ENCODE measurements around the gene SPTLC3.

Gene SPTLC3

DNA sequence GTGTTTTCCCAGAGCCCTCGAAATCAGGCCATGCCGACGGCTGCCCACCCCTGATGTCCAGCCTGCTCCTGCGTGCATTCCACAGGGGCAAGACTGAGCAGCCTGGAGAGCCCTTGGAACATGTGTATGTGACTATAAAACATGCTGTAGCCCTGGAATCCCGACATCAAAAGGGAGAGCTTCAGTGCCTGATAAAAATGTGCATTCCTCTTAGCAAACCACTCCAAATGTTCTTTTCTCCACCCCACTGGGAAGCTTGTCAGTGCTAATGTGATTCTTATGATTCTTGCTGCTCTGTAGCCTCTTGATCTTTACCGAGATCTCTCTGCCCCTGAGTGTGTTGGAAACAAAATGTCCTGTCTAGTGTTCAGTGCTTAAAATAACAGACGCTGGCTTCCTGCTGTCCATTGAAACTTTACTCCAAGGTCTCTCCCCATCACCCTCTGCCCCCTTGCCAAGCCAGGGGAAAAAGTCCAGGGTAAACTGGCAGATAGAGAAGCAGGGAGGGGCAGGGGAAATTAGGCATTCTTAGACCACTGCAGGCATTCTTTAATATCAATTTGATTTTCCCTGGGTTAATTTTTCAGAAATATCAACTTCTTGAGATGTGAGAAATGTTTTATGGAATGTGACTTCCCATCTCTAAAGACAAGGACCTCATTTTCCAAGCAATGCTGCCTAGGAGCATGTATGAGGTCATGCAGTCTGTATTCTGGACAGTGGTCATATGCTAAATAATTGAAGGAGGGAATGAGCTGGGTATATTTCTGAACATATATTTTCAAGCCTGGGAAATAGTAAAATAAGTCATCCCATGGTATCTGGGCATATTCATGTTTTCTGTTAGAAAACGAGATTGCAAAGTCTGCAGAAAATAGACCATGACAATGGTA is 138.5 kb downstream of the SPTLC3 start:
- no peak for DNase-seq

DNA sequence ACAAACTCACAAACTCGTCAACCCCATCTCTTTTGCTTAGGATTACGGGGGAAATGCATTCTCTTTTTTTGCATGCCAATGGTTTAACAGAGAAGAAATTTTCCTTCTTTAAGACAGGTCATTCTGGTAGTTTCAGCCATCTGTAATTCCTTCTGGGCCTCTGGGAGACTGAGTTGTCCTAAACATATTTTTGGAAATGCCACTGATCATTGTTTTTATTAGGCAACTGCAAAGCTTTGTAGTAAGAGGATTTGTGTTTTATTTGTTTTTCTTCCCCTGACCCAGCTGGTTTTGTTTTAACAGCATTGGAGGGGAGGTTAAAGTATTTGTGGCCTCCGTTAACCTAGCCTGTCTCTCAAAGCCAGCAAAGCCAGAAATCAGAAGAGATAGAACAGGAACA is 139.2 kb downstream of the SPTLC3 start:
- DNase-seq = no peak

DNA sequence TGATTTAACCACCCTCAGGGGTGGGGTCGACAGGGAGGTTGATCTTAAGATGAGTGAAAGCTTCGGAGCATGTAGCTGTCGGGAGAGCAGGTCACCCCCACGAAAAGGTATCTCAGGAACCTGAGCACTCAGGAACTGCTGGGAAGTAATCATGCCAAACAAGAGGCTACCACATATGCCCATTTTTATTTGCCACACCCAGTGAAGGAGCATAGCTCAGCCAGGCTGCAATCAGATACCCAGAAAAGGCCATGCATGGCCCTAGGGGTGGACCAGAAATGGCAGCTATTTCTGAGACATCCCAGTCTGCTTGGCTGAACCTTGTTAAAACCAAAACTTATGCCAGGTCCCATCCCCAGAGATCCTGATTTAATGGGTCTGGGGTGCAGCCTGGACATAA is 139.6 kb downstream of the SPTLC3 start:
- DNase-seq = no peak

DNA sequence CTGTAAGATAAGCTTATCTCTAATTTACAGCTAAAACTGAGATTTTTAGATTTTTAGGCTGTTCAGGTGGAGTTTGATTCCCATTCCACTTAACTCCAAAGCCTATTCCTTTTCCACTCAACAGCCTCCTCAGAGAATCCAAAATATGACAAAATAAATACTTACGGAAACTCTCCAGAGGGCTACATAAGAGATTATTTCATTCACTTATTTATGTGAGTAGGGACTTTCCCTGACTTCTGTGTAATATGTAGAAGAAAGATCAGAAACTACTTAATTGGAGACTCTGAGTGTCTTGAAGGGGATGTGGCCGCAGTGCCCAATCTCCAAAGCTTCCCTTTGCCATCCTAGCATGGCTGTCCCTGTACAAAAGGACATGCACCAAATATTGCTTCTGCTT is 140.2 kb downstream of the SPTLC3 start:
- no peak for DNase-seq

DNA sequence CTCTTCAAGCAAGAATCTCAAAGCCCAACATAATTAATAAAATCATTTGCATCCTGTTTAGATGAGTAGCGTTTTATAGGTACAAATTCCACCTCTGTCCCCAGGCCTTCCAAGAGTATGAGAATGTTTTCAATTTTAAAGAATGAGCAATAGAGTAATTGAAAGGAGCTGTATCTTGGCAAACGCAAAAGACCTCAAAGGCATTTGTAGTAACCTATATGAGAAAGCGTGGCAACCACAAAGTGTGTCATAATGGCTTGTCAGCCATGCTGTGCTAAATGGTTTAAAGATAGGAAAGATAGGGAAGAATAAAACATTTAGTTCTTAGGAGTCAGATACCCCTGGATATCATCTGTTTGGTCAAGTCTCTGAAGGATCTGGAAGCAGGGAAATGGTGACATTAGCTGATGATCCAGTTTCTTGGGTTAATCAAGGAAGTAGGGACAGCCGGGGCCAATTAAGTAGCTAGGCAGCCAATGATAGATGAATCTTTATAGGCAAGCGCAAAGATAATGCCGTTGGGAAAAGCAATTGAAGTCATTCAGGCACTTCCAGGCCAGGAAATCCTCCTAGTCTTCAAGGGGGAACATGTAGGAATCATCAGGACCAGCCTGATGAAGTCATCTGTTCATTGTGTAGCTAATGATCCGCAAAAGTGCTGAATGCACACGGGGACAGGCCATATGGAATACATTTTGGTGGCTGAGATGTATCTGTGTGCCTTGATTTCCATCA is 140.8 kb downstream of the SPTLC3 start:
- DNase-seq = no peak

DNA sequence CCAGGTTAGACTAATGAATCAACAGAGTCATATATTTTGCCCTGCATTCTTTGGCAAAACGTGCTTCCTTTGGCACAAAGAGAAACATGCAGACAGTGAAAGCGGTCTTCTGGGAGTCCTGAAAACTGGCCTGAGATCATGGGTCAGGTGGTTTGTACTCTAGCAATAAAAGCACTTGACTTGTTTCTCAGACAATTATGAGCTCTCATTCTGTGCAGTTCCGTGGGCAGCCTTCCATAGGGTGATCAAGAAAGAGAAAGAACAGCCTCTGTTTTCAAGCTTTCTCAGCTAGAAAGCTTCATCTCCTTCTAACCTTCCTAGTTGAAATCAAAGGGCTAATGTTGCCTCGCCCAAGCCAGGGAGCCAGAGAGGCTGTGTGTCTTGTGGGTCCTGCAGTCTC is 149.6 kb downstream of the SPTLC3 start:
- DNase-seq = no peak

DNA sequence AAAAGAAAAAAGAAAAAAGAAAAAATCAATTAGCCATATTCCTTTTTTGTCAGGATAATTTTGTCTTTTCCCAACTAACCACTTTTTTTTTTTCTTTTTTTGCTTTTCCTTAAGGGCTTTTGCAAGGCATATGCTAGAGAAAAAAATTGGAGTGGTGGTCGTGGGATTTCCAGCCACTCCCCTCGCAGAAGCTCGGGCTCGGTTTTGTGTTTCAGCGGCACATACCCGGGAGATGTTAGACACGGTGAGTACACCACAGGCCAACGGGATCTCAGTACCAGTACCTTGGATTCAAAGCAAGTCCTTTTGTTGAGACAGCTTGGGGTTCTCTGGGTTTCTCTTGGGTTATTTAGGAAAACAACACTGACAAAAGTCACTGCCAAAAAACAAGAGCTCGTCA is 151.1 kb downstream of the SPTLC3 start:
- no peak for DNase-seq

DNA sequence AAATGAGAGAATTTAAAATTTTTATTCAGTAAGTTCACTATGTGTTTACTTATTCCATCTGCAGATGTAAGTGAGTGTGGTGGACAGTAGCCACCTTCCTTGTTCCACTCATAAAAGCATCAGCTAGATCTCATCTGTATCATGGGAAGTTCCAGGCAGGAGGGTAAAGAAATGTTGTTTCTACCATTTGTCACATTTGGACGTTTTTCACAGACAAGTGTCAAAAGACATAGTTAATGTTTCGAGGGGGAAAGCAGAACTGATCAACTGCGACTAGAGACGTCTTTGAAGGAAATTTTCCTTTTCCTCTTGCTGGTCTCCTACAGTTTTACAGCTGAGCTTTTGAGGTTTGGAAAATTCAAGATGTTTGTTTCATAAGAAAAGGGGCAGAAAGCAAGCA is 156.4 kb downstream of the SPTLC3 start:
- DNase-seq = no peak

DNA sequence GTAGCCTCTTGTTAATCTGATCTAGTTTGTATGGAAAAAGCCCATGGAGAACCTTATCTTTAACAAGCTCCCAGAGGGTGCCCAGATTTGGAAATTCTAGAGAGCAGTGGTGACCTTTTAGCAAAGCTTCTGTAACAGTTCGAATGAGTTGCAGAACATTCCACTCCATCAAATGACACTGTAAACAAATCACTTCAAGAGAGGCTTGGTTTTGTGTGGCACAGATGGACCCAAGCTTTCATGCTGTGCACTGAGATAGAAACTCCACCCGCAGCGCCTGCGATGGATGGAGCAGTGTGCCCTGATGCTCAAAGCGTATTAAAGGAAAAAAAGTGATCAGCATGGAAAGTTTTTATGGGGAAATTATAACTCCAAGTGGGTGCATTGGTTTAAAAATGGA is 157.2 kb downstream of the SPTLC3 start:
- DNase-seq = no peak

DNA sequence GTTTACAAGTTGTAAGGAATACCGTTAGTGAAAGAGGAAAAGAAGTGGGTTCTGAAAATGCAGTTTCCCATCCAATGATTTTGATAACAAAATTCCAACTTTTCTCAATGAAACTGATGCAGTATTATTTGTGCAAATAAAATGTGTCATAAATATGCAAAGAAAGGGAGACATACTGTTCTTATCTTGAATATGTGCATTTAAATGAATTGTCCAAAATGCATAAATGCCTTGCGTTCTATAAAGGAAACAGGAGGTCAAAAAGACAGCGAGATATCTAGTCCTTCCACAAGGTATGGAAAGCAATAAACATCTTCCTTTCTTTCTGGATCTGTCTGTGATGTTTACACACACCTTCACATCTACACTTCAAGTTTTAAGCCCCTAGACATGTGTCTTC is 157.7 kb downstream of the SPTLC3 start:
- no peak for DNase-seq

DNA sequence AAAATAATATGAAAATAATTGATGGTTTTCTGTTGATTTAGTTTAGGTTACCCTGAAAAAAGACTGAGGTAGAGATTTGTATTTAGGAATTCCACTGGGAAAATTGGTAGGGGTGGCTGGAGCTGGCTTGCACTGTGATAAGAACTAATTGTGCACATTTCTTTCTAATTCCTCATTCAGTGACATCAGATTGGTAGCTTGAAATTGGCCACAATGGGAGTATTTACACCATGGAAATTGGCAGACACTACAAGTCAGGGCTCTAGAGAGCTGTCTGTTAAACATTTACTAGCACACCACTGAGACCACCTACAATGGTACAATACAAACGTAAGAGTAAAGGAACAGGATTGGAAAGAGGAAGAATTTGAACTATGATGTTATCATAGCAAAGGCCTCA is 160.3 kb downstream of the SPTLC3 start:
- DNase-seq = no peak

DNA sequence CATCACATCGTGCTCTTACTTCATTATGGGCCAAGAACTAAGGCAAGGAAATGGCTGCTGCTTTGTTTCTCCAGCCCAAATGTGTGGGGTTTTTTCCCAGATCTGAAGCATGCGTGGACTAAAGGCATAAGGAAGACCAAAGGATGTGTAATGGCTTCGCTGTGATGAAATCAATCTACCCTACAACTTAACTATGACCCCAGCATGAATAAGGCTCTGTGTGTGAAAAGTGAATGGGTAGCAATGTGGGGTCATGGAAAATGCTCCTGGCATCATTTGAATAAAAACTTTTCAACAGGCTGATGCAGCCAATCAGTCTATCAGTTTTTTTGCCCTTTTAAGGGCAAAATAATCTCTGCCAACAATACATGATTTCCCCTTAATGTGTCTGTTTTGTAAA is 162.0 kb downstream of the SPTLC3 start:
- DNase-seq = no peak

DNA sequence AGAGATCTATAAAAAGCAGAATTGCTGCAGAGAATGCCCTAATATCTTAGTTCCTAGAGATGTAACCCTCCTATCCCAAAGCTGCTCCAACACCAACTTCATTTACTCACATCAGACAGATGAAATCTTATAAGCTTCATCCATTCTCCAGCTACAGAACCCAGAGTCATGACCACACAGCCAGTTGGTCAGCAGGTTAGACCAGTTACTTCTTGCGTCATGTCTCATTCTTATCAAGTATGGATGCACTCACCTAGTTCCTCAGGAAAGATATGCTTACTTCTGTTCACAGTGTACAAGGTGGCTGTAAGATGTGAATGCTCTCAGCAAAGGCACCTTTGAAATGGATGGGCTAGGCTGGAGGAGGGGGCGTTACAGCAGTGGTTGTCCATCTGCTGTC is 164.4 kb downstream of the SPTLC3 start:
- DNase-seq = no peak

DNA sequence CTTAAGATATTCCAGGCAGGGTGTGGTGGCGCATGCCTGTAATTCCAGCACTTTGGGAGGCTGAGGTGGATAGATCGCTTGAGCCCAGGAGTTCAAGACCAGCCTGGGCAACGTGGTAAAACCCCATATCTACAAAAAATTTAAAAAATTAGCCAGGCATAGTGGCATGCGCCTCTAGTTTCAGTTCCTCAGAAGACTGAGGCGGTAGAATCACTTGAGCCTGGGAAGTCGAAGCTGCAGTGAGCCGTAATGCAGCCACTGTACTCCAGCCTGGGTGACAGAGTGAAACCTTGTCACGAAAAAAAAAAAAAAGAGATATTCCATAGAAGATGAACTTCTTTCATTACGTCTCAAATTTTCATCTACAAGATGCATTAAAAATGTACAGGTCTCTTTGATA is 165.6 kb downstream of the SPTLC3 start:
- no peak for DNase-seq

DNA sequence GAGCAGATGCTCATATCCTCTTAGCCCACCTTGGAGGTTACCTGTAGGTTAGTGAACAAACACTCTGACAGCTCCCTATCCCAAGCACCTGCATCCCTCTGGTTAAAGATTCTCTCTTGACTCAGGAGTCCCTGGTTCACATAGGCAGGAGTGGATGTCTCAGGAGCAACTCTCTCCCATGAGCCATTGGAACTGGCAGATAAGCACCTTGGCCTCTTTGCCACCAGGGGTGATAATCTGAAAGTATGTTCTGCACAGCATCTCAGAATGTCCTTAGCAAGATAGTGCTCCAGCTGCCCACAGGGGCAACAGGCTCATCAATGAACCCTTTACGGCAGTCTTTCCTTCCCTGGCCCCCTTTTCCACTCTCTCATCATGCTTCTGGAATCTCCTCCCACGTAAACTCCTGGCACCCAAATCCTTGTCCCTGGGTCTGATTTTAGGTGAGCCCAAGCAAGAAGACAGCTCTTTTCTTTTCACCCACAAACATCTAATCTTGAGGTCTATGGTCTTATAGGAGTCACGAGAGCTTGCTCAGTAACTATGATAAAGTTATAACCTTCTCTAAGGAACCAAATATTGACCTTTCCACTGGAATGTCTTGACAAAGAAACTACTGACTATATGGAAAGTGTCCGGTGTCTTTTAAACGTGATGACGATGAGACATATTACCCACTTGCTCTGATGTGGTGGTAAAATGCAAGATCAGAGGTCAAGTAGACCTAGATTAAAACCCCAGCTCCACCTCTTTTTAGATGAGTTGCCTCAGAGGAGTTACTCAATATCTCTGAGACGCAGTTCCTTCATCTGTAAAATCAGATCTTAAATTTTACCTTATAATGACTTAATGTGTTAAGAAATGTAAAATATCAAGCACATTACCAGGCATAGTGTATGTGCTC is 172.5 kb downstream of the SPTLC3 start:
- no peak for DNase-seq

DNA sequence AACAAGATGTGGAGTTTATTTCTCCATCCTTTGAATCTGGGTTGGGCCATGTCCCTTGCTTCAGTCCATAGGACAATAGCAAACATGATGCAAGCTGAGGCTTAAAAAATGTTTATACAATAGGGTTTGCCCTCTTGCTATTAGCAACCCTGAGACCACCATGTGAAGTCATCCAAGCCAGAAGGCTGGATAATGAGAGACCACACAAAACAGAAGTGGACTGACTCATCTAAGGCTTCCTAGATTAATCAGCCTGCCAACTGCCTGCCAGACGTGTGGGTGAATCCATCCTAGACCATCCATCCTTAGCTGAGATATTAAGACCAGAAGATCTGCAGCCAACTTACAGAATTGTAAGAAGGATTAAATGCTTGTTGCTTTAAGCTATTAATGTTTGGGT is 174.2 kb downstream of the SPTLC3 start:
- no peak for DNase-seq

DNA sequence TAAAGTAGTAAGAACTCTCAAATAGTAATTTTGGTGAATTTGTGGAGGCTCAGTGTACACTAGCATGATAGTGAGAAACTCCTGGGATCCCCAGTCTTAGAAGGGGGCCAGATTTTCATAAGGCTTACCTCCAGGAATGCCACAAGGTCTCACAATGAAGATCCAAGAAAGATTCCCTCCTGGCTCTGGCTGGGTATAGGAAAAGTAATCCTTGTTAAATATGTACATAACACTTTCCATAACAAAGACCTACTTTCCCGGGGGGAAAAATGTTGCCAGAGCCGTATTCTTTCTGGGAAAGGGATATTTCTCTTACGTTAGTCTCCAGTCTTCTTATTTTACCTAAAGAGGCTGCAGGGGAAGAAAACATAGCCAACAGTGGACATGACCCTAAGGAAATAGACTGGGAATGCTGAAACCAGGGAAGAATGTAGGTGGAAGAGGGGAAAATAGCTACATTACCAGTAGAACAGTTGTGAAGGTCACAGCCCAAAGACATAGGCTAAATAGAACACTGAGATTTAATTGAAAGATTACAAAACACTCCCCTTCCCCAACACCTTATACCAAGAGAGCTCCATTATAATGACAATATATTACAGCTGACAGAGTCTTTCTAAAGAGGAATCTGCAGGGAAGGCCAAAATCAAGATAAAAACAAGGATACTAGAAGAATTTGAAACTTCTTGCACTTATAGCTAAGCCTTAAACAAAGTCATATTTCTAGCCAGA is 177.4 kb downstream of the SPTLC3 start:
- DNase-seq = no peak

DNA sequence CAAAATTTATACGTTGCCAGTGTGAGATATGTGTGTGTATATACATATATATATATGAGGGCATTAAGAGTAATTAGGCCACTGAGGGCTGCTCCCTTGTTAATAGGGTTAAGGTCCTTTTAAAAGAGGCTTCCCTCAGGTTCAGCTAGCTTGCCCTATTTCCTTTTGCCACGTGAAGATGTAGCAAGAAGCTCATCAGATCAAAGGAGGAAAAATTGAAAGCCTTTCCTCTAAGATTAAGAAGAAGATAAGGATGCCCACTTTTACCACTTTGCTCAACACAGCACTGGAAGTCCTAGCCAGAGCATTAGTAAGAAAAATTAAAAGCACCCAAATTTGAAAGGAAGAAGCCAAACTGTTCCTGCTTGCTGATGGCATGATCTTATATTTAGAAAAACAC is 179.1 kb downstream of the SPTLC3 start:
- DNase-seq = no peak

DNA sequence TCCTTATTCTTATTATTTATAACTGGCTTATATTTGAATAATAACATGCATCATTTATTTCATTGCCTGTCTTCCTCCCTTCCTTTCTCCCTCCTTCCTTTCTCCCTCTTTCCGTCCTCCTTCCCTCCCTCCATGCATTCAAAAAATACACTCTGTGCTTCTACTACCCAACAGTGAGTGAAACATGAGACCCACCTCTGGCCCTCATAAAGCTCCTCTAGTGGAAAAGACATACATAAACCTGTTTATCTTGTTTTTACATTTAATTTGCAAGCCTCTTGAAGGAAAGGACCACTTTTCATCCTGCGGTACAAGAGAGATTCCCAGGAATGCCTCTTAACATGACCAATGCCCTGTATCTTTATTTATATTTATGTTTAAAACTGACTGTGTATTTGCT is 190.5 kb downstream of the SPTLC3 start:
- no peak for DNase-seq

DNA sequence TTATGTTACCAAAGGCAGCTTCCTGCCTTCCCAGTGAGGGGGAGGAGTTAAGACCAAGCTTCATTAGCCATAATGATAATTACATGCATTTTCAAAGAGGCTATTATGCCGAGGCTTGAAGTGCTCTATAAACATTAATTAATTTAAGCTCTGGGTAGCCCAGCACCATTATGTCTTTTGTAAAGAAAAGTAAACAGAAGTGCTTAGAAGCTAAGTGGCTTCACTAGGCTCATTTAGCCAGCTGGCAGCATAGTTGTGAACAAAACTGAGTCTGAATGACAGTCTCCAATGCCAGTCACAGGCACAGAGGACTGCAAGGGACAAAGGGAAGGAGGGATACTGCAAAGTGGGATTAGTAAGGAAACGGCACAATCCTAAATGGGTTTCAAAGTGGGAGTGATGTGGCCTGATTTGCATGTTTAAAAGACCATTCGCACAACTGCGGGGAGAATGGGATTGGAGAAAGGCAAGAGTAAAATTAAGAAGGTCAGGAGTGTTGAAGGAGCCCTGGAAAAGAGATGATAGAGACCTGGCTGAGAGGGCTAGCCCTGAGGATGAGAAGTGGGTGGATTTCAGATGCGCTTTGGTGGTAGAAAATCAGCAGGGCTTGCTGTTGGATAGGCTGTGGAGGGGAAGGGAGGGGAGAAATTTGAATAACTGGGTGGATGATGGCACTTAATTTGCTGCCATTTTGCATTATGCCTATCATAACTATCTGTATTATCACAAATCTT is 192.2 kb downstream of the SPTLC3 start:
- DNase-seq = no peak

DNA sequence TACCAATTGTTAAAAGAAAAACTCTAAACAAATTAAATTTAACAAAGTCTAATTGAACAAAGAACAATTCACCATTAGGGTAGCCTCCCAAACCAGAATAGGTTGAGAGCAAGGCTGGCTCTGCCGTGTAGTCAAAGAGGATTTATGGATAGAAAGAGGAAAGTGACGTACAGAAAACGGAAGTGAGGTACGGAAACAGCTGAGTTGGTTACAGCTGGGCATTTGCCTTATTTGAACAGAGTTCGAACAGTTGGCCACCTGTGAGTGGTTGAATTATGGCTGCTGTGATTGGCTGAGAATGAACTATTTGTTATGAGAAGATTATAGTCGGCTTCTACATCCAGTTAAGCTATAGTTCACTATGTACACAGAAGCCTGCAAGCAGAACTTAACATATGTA is 193.8 kb downstream of the SPTLC3 start:
- DNase-seq = no peak

DNA sequence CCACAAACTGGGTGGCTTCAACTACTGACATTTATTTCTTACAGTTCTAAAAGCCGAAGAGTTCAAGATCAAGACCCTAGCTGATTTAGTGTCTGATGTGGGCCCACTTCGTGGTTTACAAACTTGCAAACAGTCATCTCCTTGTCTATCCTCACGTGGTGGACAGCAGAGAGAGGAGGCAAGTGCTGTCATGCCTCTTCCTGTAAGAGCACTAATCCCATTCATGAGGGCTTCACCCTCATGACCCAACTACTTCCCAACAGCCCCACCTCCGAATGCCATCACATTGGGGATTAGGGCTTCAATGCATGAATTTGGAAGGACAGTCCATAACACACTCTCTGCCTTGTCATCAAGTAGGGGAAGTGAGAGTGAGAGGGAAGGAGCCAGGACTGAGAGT is 196.7 kb downstream of the SPTLC3 start:
- no peak for DNase-seq

Measured in GOT3 (cell line).